GM12865 (cell line): ENCODE measurements around the gene MRPL12.

ENCODE experiments used
- DNase-seq: peaks from one replicate; pipeline ENCODE4 v3.0.0; 2010; ENCODE audit warnings: low read depth
- H3K4me3 ChIP-seq: 2 replicates; pipeline ENCODE4 v1.5.1; 2011; ENCODE audit warnings: mild to moderate bottlenecking, low read depth, low read length, control low read depth
- CTCF ChIP-seq: IDR thresholded peaks from 2 replicates; pipeline ENCODE4 v1.5.1; 2011; ENCODE audit warnings: low read length, control low read depth, low read depth, inconsistent platforms; ENCODE audit not compliant: insufficient read depth; ENCODE audit errors: missing control alignments

Gene MRPL12

DNA sequence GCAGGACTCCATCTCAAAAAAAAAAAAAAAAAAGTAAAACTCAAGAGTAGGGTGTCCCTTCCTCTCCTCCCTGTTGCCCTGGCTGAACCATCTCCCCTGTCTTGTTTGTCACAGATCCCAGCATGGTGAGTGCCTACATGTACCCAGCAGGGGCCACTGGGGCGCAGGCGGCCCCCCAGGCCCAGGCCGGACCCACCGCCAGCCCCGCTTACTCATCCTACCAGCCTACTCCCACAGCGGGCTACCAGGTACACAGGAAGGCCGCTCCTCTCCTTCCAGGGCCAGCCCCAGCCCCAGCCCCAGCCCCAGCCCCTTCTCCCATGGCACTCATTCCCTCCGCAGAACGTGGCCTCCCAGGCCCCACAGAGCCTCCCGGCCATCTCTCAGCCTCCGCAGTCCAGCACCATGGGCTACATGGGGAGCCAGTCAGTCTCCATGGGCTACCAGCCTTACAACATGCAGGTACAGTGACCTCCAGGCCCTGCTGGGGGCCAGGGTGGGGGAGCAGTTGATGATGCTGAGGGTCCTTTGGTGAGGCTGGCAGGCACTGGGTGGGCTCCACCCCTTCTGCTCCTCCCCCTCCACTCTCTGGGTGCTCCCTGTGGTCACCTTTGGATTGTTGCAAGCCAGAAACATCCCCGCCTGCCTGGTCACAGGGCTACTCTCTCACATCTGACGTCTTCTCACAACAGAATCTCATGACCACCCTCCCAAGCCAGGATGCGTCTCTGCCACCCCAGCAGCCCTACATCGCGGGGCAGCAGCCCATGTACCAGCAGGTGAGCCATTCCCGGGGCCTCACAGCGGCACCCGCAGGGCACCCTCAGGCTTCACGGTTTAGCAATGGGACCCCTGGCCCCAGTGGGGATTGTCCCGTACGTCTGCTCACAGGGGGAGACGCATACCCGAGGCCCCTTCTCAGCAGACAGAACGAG is 2.5 kb upstream of the MRPL12 start:
- no peak for TF ChIP-seq CTCF
- DNase-seq = no peak
- no peak overlapping the region for H3K4me3 ChIP-seq

DNA sequence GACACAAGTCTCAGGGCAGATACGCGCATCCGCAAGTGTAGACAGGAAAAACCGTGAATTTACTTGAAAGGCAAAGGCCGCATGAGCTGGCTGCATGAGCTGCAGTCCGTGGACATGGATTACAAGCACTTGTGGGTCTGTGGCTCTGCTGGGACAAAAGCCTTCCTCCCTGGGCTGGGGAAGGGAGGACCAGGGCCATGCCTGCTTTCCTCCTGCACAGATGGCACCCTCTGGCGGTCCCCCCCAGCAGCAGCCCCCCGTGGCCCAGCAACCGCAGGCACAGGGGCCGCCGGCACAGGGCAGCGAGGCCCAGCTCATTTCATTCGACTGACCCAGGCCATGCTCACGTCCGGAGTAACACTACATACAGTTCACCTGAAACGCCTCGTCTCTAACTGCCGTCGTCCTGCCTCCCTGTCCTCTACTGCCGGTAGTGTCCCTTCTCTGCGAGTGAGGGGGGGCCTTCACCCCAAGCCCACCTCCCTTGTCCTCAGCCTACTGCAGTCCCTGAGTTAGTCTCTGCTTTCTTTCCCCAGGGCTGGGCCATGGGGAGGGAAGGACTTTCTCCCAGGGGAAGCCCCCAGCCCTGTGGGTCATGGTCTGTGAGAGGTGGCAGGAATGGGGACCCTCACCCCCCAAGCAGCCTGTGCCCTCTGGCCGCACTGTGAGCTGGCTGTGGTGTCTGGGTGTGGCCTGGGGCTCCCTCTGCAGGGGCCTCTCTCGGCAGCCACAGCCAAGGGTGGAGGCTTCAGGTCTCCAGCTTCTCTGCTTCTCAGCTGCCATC is 1.7 kb upstream of the MRPL12 start:
- DNase-seq = no peak

GRCh38 chr17:81703747-81704654 is 834 bp downstream of the MRPL12 start:
- peak overlapping the region; percentile 93 for H3K4me3 ChIP-seq
- no peak for DNase-seq
- no peak for TF ChIP-seq CTCF

More for the DNA sequence above, 1.7 kb upstream of the MRPL12 start:
- peak overlapping the region; percentile 93 for H3K4me3 ChIP-seq
- peak; percentile 9 for TF ChIP-seq CTCF

GRCh38 chr17:81705518-81706231 is 2.5 kb downstream of the MRPL12 start:
- no peak for TF ChIP-seq CTCF
- DNase-seq = no peak
- H3K4me3 ChIP-seq = no peak overlapping the region

GRCh38 chr17:81706232-81706611 is 3.1 kb downstream of the MRPL12 start:
- no peak for TF ChIP-seq CTCF
- H3K4me3 ChIP-seq = no peak overlapping the region
- DNase-seq = no peak
